HPDE6-E6E7 (cell line): ENCODE results near the gene POLR1H.
A peak's percentile ranks its signal among the peaks of the same experiment; 100 is the strongest.

ENCODE experiments used
- DNase-seq: peaks from one replicate; pipeline ENCODE4 v3.0.0; 2011; ENCODE audit warnings: missing footprints; ENCODE audit errors: extremely low spot score

The POLR1H gene

GRCh38 chr6:30093951-30094661 is 33.0 kb downstream of the POLR1H start:
- DNase-seq, result no peak

GRCh38 chr6:30096829-30097228 is 35.8 kb downstream of the POLR1H start:
- no peak for DNase-seq

- DNase-seq, result no peak
Measured at GRCh38 chr6:30097902-30098768, 37.1 kb downstream of the POLR1H start.

- no peak for DNase-seq
Measured at GRCh38 chr6:30100154-30100553, 39.1 kb downstream of the POLR1H start.

GRCh38 chr6:30100585-30101443 is 39.7 kb downstream of the POLR1H start:
- peak; percentile 60 for DNase-seq

- DNase-seq, result peak; percentile 90
Measured at GRCh38 chr6:30101444-30102413, 40.7 kb downstream of the POLR1H start.

GRCh38 chr6:30102414-30102969 is 41.4 kb downstream of the POLR1H start:
- DNase-seq, result peak; percentile 20

GRCh38 chr6:30102970-30103871 is 42.2 kb downstream of the POLR1H start:
- peak; percentile 75 for DNase-seq

- DNase-seq, result no peak
Measured at GRCh38 chr6:30103872-30104179, 42.8 kb downstream of the POLR1H start.

- no peak for DNase-seq
Measured at GRCh38 chr6:30104661-30105060, 43.6 kb downstream of the POLR1H start.

GRCh38 chr6:30111266-30111856 is 50.3 kb downstream of the POLR1H start:
- no peak for DNase-seq

GRCh38 chr6:30112402-30112994 is 51.4 kb downstream of the POLR1H start:
- no peak for DNase-seq

- no peak for DNase-seq
Measured at GRCh38 chr6:30113003-30113759, 52.1 kb downstream of the POLR1H start, which contains the start of gene TRIM31. Gene TRIM31 (minus strand): TSS chr6:30113090. CDS start chr6:30112805, 285 bp downstream.

- DNase-seq, result no peak
Measured at GRCh38 chr6:30113841-30114240, 52.8 kb downstream of the POLR1H start.
